Activated naive CD4-positive, alpha-beta T cell treated with anti-CD3 and anti-CD28 coated beads, Interleukin-2, amount 10 ng/mL, durations not matched to agents 7 days and 5 days (primary cell): ENCODE data around the gene ATXN7L3.

ENCODE experiments used
- CTCF ChIA-PET: fragments of 350-600 bp; sonication (Branson Sonifier 250); formaldehyde crosslinking; loops from one replicate; lab custom pipeline; 2021; ENCODE audit warnings: antibody characterized with exemption; lab: Charles Lee
- DNase-seq: peaks from one replicate; pipeline ENCODE4 v3.0.0-alpha.2; 2020
- H3K27ac Mint-ChIP-seq: one replicate; pipeline ENCODE4 v1.8.0; 2021; ENCODE audit warnings: mild to moderate bottlenecking, moderate library complexity, mixed read lengths
- H3K27me3 Mint-ChIP-seq: one replicate; pipeline ENCODE4 v1.8.0; 2021; ENCODE audit warnings: mild to moderate bottlenecking, mixed read lengths
- H3K36me3 Mint-ChIP-seq: one replicate; pipeline ENCODE4 v1.8.0; 2021; ENCODE audit warnings: mixed read lengths
- H3K4me1 Mint-ChIP-seq: one replicate; pipeline ENCODE4 v1.8.0; 2021; ENCODE audit warnings: mixed read lengths
- H3K4me3 Mint-ChIP-seq: one replicate; pipeline ENCODE4 v1.8.0; 2021; ENCODE audit warnings: mild to moderate bottlenecking, moderate library complexity, mixed read lengths
- H3K9me3 Mint-ChIP-seq: one replicate; pipeline ENCODE4 v1.8.0; 2021; ENCODE audit warnings: mixed read lengths

ATXN7L3 gene

DNA sequence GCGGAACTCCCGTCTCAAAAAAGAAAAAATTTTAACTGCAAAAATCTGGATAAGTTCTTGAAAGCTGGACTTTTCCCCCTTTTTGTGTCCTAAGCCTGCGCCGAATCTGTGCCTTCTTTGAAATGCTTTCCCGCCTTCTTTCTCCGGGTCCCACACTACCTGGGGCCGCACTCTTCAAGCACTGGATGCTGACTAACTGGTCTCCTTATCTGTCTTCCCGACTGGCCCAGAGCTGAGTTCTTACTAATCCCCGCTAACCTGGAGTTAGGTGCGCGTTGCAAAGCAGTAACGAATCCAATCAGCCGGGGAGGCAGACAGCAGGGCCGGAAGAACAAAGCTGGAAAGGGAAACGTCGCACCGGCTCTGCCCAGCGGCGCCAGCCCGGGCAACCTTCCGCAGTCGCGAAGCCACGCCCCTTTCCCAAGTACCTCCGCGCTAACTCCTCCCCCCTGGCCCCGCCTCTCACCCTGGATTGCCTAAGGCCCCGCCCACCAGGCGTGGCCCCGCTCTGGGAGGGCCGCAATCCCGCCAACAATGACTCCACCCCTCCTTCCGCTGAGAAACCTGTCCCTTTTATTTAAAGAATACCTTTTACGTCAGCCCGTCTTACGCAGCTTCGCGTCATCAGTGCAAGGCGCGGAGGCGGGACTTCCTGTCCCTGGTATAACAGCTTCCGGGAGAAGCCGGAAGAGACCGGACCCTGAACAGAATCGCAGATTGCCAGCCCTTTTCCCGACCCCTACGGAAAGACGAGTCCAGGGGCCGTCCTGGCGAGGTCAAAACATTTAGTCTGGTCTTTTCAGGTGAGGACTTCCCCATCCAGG, 13.2 kb downstream of the ATXN7L3 start, which contains the start of gene TMUB2:
Gene TMUB2, plus strand, starts transcription at position 666 of the 824 bp plus-strand sequence. CDS start 737 bp downstream, outside the sequence.
- Mint-ChIP-seq H3K4me1 (peaks cover 51% of the 10 kb centered on the region), H3K9me3 (no peaks in the 10 kb centered on the region), H3K27ac (peak within 1 kb of the TSS; percentile 97), H3K27me3 (no peaks in the 10 kb centered on the region), H3K4me3 (peak within 1 kb of the TSS; percentile 100), H3K36me3 (peaks cover 34% of the 10 kb centered on the region)
- CTCF ChIA-PET, result interaction anchor here (0.9 to 4.7 kb wide), 6 partner anchors 12 to 337 kb away, joined by 3 to 18 read pairs (median 4); no protein-coding TSS in a partner anchor
- DNase-seq, result peak; percentile 100

DNA sequence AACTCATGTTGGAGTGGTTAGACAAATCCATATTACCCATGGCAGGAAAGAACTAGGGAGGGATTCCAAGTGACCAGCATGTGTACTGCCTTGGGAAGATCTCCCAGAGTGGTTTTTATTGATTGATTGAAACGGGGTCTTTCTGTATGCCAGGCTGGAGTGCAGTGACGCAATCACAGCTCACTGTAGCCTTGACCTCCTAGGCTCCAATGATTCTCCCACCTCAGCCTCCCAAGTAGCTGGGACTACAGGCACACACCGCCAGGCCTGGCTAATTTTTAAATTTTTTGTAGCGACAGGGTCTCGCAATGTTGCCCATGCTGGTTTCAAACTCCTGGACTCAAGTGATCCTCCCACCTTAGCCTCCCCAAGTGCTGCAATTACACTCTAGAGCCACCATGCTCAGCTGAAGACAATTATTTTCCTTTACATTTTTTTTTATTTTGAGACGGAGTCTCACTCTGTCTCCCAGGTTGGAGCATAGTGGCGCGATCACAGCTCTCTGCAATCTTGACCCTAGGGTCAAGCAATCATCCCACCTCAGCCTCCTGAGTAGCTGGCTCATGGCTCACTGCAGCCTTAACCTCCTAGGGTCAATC, 15.4 kb downstream of the ATXN7L3 start:
- CTCF ChIA-PET, result interaction anchor here (1.0 to 4.7 kb wide), 4 partner anchors 8 to 240 kb away, joined by 3 to 18 read pairs (median 4); no protein-coding TSS in a partner anchor
- H3K27ac Mint-ChIP-seq, result no peak overlapping the region
- H3K9me3 Mint-ChIP-seq, result no peaks in the 10 kb centered on the region
- DNase-seq, result no peak
- H3K4me1 Mint-ChIP-seq, result peaks cover 46% of the 10 kb centered on the region
- H3K27me3 Mint-ChIP-seq, result no peaks in the 10 kb centered on the region
- no peak overlapping the region for H3K4me3 Mint-ChIP-seq
- peaks cover 22% of the 10 kb centered on the region for H3K36me3 Mint-ChIP-seq

DNA sequence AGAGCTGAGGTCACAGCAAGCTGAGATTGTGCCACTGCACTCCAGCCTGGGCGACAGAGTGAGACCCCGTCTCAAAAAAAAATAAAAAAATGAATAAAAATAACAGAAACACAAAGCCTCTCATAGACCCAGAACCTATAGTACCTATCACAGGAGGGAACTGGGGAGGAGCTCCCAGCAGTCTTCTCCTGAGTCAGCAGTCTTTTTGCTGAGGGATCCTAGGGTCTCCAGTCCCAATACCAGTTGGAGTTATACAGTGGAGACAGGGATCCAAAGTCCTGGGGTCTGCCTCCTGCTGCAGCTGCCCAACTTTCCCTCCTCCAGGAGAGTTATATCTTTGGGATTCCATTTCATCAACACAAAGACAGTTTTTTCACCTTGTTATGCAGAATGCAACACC, 16.7 kb downstream of the ATXN7L3 start:
- Mint-ChIP-seq H3K27ac (peak overlapping the region; percentile 45), H3K4me3 (no peak overlapping the region), H3K36me3 (peaks cover 27% of the 10 kb centered on the region), H3K9me3 (no peaks in the 10 kb centered on the region), H3K27me3 (no peaks in the 10 kb centered on the region), H3K4me1 (peaks cover 39% of the 10 kb centered on the region)
- DNase-seq, result no peak
- CTCF ChIA-PET, result interaction anchor here (4.7 kb wide), 1 partner anchor 148 kb away, joined by 18 read pairs; no protein-coding TSS in a partner anchor

DNA sequence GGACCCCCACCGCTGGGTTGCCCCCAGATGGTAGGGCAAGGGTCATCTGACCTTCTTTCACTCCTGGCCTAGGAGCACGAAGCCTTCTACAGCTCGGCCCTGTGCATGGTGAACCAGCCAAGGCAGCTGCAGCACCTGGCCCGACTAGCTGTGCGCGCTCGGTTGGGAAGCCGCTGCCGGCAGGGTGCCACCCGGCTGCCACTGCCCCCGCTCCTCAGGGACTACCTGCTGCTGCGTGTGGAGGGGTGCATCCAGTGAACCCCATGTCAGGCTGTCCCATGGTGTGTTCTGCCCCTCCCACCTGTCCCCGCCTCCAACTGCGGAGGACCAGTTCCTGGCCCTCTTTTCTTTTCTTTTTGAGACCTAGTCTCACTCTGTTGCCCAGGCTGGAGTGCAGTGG, 21.6 kb downstream of the ATXN7L3 start:
- H3K9me3 Mint-ChIP-seq, result no peaks in the 10 kb centered on the region
- no peaks in the 10 kb centered on the region for H3K27me3 Mint-ChIP-seq
- H3K27ac Mint-ChIP-seq, result no peak overlapping the region
- no peak overlapping the region for H3K4me3 Mint-ChIP-seq
- H3K36me3 Mint-ChIP-seq, result peaks cover 23% of the 10 kb centered on the region
- DNase-seq, result no peak
- peaks cover 5% of the 10 kb centered on the region for H3K4me1 Mint-ChIP-seq
- CTCF ChIA-PET, result no interaction called here

DNA sequence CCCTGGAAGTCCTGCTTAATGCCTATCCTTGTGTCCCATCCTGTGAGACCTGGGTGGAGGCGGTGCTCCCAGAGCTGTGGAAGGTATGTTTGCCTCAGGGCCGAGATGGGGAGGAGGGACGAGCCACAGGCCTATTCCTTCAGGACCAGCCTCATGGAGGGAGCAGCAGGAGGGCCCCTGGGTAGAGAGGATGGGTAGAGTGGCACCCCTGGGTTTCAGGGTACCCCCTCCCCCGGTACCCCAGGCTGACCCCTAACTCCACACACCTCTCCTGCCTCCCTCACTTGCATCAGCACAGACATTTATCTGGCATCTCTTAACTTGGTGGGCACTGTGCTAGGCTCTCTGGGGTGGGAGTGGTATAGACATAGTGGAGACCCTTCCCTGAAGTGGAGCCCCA, 22.0 kb downstream of the ATXN7L3 start:
- no peak for DNase-seq
- H3K9me3 Mint-ChIP-seq, result no peaks in the 10 kb centered on the region
- H3K27ac Mint-ChIP-seq, result no peak overlapping the region
- peaks cover 23% of the 10 kb centered on the region for H3K36me3 Mint-ChIP-seq
- H3K4me3 Mint-ChIP-seq, result no peak overlapping the region
- H3K4me1 Mint-ChIP-seq, result peaks cover 5% of the 10 kb centered on the region
- CTCF ChIA-PET, result no interaction called here
- H3K27me3 Mint-ChIP-seq, result no peaks in the 10 kb centered on the region

DNA sequence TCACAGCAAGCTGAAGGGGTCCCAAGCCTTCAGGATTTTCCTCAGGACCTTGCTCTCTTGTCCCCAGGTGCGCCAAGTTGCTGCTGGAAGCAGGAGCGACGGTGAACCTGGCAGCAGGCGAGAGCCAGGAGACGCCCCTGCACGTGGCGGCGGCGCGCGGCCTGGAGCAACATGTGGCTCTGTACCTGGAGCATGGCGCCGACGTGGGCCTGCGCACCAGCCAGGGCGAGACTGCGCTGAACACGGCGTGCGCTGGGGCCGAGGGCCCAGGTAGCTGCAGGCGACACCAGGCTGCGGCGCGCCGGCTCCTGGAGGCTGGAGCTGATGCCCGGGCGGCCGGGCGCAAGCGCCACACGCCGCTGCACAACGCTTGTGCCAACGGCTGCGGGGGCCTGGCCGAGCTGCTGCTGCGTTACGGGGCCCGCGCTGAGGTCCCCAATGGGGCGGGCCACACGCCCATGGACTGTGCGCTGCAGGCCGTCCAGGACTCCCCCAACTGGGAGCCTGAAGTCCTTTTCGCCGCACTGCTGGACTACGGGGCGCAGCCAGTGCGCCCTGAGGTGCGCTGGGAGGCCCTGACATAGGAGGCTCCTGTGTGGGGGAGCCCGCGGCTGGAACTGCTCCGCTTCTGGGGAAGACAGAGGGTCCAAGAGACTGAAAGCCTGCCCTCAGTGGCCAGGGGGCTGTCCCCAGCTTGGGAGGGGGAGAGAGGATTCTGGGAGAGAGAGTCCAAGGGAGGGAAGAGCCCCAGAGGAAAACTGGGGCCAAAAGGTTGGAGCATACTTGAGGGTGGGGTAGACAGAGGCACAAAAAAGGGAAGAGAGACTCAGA, 22.8 kb downstream of the ATXN7L3 start:
- Mint-ChIP-seq H3K4me1 (peaks cover 2% of the 10 kb centered on the region), H3K27ac (no peak overlapping the region), H3K9me3 (no peaks in the 10 kb centered on the region), H3K36me3 (peaks cover 18% of the 10 kb centered on the region), H3K4me3 (no peak overlapping the region), H3K27me3 (no peaks in the 10 kb centered on the region)
- no peak for DNase-seq
- CTCF ChIA-PET, result interaction anchor here (1.1 kb wide), 1 partner anchor 8 kb away, joined by 3 read pairs; no protein-coding TSS in a partner anchor

DNA sequence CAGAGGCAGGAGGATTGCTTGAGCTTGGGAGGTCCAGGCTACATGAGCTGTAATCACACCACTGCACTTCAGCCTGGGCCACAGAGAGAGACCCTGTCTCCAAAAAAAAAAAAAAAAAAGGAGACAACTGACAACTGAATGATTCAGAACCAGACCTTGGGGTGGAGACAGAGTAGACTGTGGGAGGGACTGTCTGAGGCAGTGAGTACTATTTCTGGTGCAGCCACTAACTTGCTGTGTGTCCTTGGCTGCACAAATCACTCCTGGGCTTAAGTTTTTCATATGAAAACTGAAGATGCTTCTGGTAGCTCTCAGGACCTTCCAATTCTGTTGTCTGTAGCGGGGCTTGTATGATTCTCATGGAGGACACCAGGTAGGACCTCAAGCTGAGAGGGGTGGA, 23.4 kb downstream of the ATXN7L3 start:
- Mint-ChIP-seq H3K27me3 (no peaks in the 10 kb centered on the region), H3K27ac (no peak overlapping the region), H3K4me1 (no peaks in the 10 kb centered on the region), H3K4me3 (no peak overlapping the region), H3K9me3 (no peaks in the 10 kb centered on the region), H3K36me3 (peaks cover 15% of the 10 kb centered on the region)
- CTCF ChIA-PET, result interaction anchor here (1.1 kb wide), 1 partner anchor 9 kb away, joined by 3 read pairs; no protein-coding TSS in a partner anchor
- no peak for DNase-seq

DNA sequence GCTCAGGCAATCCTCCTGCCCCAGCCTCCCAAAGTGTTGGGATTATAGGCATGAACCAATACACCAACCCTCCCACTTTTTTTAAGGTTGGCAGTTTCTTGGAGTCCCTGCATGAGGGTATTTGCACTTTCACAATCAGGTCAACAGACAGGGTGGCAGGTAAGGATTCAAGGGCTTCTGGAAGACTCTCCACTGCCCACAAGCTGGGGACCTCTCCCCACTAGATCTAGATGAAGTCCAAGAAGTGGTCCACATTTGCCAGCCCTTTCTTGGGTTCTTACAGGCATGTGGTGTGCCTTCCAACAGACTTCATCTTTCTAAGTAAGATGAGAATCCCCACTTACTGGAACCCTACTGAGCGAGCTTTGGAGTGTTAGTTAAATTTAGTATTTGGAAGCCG, 25.3 kb downstream of the ATXN7L3 start:
- Mint-ChIP-seq H3K27me3 (no peaks in the 10 kb centered on the region), H3K9me3 (no peaks in the 10 kb centered on the region), H3K4me3 (no peak overlapping the region), H3K36me3 (peaks cover 15% of the 10 kb centered on the region), H3K27ac (no peak overlapping the region), H3K4me1 (no peaks in the 10 kb centered on the region)
- CTCF ChIA-PET, result interaction anchor here (1.2 kb wide), 1 partner anchor 171 kb away, joined by 3 read pairs; the partner anchor contains the start of gene GRN
- no peak for DNase-seq

DNA sequence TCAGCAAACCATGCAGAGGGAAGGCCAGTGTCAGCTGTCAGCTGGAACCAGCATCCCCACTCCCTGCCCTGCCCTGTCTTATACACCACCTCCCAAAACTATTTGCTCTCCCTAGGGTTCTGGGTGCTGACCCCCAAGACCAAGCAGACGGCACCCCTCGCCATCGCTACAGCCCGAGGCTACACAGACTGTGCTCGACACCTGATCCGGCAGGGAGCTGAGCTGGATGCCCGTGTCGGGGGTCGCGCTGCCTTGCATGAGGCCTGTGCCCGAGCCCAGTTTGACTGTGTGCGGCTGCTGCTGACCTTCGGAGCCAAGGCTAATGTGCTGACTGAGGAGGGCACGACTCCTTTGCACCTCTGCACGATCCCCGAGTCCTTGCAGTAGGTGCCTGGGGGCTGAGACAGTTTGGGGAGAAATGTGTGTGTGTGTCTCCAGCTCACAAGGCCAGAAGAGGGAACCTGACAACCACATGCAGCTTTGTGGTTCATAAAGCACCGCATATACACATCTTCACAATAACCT, 27.7 kb downstream of the ATXN7L3 start:
- Mint-ChIP-seq H3K27ac (no peak overlapping the region), H3K36me3 (peaks cover 10% of the 10 kb centered on the region)
- CTCF ChIA-PET, result interaction anchor here (1.6 kb wide), 1 partner anchor 21 kb away, joined by 5 read pairs; no protein-coding TSS in a partner anchor

DNA sequence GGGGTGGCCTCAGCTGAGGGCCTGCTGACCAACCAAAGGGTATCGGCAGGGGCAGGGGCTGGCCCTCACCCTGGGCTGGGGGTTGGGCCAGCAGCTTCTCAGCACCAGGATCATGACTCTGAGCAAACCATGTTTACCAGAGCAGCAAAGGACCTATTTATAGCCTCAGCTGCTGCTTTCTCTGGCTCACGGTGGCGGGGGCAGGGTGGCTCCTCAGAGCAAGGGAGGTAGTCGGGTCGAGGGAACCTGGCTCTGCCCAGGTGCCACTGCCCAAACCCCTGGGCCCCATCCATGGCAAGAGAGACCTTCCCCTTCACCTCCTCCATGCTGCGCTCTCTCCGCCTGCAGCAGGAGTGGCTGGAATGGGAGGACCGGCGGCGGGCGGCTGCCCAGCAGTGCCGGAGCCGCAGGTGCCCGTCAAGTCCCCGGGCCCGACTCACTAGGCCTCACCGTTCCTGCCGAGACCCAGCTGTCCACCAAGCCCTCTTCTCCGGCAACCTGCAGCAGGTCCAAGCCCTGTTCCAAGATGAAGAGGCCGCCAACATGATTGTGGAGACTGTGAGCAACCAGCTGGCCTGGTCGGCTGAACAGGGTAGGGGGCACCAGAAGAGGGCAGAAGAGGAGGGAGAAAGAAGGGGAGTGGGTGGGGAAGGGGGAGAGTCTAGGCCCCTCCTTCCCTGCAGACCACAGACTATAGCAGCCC, 29.0 kb downstream of the ATXN7L3 start, which contains the start of gene ASB16:
Gene ASB16, plus strand, starts transcription at position 206 of the 703 bp plus-strand sequence. Its CDS starts 86 bp downstream, at position 292.
- no peak within 1 kb of the TSS for H3K27ac Mint-ChIP-seq
- H3K27me3 Mint-ChIP-seq, result no peaks in the 10 kb centered on the region
- H3K4me1 Mint-ChIP-seq, result peaks cover 5% of the 10 kb centered on the region
- no peak for DNase-seq
- CTCF ChIA-PET, result no interaction called here
- H3K9me3 Mint-ChIP-seq, result no peaks in the 10 kb centered on the region
- peaks cover 4% of the 10 kb centered on the region for H3K36me3 Mint-ChIP-seq
- H3K4me3 Mint-ChIP-seq, result no peak within 1 kb of the TSS

More for the DNA sequence above, 27.7 kb downstream of the ATXN7L3 start:
- Mint-ChIP-seq H3K4me1 (peaks cover 5% of the 10 kb centered on the region), H3K27me3 (no peaks in the 10 kb centered on the region), H3K4me3 (no peak overlapping the region), H3K9me3 (no peaks in the 10 kb centered on the region)
- DNase-seq, result no peak

DNA sequence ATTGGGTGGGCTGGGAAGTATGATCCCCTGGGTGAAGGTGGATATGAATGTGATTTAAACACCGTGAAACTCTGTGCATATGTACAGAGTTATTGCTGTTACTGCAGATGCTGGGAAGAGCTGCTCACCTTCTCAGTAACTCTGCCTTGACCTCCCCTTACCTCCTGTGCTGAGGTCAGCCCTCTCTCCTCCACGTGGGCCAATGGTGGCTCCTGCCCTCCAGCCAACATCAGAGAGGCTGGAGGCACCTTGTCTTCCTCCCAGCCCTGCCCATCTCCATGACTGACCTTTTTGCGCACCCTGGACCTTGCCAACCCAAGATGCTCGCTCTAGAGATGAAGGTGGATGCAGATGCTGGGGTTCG, 29.6 kb downstream of the ATXN7L3 start:
- CTCF ChIA-PET, result no interaction called here
- H3K27ac Mint-ChIP-seq, result no peak overlapping the region

DNA sequence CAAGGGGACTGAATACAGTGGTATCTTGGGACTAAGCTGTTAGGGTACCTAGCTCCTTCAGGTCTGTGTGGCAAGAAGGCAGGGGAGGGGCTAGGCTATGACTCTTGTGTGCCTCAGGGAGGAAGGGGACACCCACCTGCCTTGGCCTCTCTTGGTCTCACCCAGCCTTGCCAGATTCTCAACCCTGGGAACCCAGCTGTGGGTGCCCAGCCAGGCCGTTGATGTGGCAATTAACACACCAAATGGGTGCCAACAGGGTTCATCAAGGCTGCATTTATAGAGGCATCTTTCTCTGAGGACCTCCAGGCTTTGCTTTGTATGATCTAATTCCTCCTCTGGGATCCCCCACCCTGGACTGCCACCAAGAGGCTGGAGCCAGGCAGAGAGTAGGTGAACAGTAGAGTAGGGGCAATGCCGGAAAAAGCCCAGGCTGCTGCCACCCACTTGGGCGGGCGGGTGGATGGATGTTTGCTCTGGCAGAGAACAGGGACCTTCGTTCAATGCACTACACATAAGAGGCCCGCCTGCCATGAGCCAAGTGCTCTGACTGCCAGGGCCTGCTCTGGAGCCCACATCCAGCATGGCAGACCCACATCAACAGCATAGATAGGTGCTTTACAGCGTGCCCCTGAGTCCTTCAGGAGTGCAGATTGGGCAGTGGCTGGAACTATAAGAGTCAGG, 32.4 kb downstream of the ATXN7L3 start:
- H3K27ac Mint-ChIP-seq, result no peak overlapping the region
- CTCF ChIA-PET, result interaction anchor here (0.8 to 1.6 kb wide), 11 partner anchors 13 to 287 kb away, joined by 3 to 17 read pairs (median 4); partner anchors contain the start of gene HDAC5
- H3K36me3 Mint-ChIP-seq, result peaks cover 3% of the 10 kb centered on the region
- H3K4me1 Mint-ChIP-seq, result peaks cover 5% of the 10 kb centered on the region
- H3K27me3 Mint-ChIP-seq, result no peaks in the 10 kb centered on the region
- DNase-seq, result no peak
- H3K4me3 Mint-ChIP-seq, result no peak overlapping the region
- H3K9me3 Mint-ChIP-seq, result no peaks in the 10 kb centered on the region

More for the DNA sequence above, 29.6 kb downstream of the ATXN7L3 start:
- Mint-ChIP-seq H3K27me3 (no peaks in the 10 kb centered on the region), H3K9me3 (no peaks in the 10 kb centered on the region), H3K4me1 (peaks cover 5% of the 10 kb centered on the region), H3K36me3 (peaks cover 2% of the 10 kb centered on the region), H3K4me3 (no peak overlapping the region)
- DNase-seq, result no peak
